Neutrophil (primary cell): ENCODE data around the gene NHEJ1.

ENCODE experiments used
- H3K27ac ChIP-seq: fragments of 200-600 bp; sonication (generic); 2 replicates; pipeline ENCODE4 v1.5.1; 2016; ENCODE audit warnings: mild to moderate bottlenecking, moderate library complexity
- H3K27me3 ChIP-seq: fragments of 200-600 bp; sonication (generic); 2 replicates; pipeline ENCODE4 v1.6.0; 2016; ENCODE audit warnings: mild to moderate bottlenecking
- H3K36me3 ChIP-seq: fragments of 200-600 bp; sonication (generic); 2 replicates; pipeline ENCODE4 v1.5.1; 2017
- H3K4me1 ChIP-seq, 2 experiments: fragments of 200-600 bp in 1 of 2; sonication (generic) in 1 of 2; 1 replicate in 1 of 2; 2 replicates in 1 of 2; pipeline versions ENCODE4 v1.5.1 to v1.6.1; 2013 to 2016; ENCODE audit warnings: low read depth in 1 of 2, low read length in 1 of 2, mild to moderate bottlenecking in 1 of 2, moderate library complexity in 1 of 2; ENCODE audit not compliant: control insufficient read depth in 1 of 2, insufficient read depth in 1 of 2
- H3K4me3 ChIP-seq, 2 experiments: fragments of 200-600 bp in 1 of 2; sonication (generic) in 1 of 2; 1 replicate in 1 of 2; 2 replicates in 1 of 2; pipeline ENCODE4 v1.5.1; 2013 to 2016; ENCODE audit warnings: low read depth in 1 of 2, low read length in 1 of 2, mild to moderate bottlenecking in 1 of 2, moderate library complexity in 1 of 2
- H3K9me3 ChIP-seq: fragments of 200-600 bp; sonication (generic); 2 replicates; pipeline ENCODE4 v1.5.1; 2016
- CTCF ChIP-seq: fragments of 200-600 bp; sonication (generic); IDR thresholded peaks from 2 replicates; pipeline ENCODE4 v1.5.1; 2016; ENCODE audit warnings: antibody characterized with exemption

NHEJ1 gene

GRCh38 chr2:219112651-219113338 is 47.8 kb downstream of the NHEJ1 start:
- Histone ChIP-seq H3K4me1 (peaks cover 26 to 31% of the 10 kb centered on the region in 2 experiments), H3K4me3 (no peak overlapping the region), H3K9me3 (no peaks in the 10 kb centered on the region), H3K36me3 (no peaks in the 10 kb centered on the region), H3K27ac (no peak overlapping the region), H3K27me3 (no peaks in the 10 kb centered on the region)
- no peak for TF ChIP-seq CTCF

GRCh38 chr2:219112062-219112406 is 48.6 kb downstream of the NHEJ1 start:
- Histone ChIP-seq H3K27me3 (no peaks in the 10 kb centered on the region), H3K27ac (no peak overlapping the region), H3K4me1 (peaks cover 34 to 38% of the 10 kb centered on the region in 2 experiments), H3K9me3 (no peaks in the 10 kb centered on the region), H3K4me3 (no peak overlapping the region), H3K36me3 (no peaks in the 10 kb centered on the region)
- TF ChIP-seq CTCF, result no peak

- TF ChIP-seq CTCF, result no peak
- Histone ChIP-seq H3K27me3 (no peaks in the 10 kb centered on the region), H3K9me3 (no peaks in the 10 kb centered on the region), H3K36me3 (no peaks in the 10 kb centered on the region), H3K27ac (no peak overlapping the region), H3K4me3 (no peak overlapping the region), H3K4me1 (peaks cover 39 to 44% of the 10 kb centered on the region in 2 experiments)
Observed at GRCh38 chr2:219111375-219112061, 49.1 kb downstream of the NHEJ1 start.

GRCh38 chr2:219109471-219109870 is 51.1 kb downstream of the NHEJ1 start:
- no peak overlapping the region for H3K4me3 ChIP-seq
- no peaks in the 10 kb centered on the region for H3K36me3 ChIP-seq
- no peaks in the 10 kb centered on the region for H3K27me3 ChIP-seq
- TF ChIP-seq CTCF, result no peak
- no peaks in the 10 kb centered on the region for H3K9me3 ChIP-seq
- H3K4me1 ChIP-seq, result peaks cover 44 to 54% of the 10 kb centered on the region in 2 experiments
- H3K27ac ChIP-seq, result peak overlapping the region; percentile 75

- peaks cover 49 to 60% of the 10 kb centered on the region in 2 experiments for H3K4me1 ChIP-seq
- H3K27me3 ChIP-seq, result no peaks in the 10 kb centered on the region
- no peak for TF ChIP-seq CTCF
- no peaks in the 10 kb centered on the region for H3K9me3 ChIP-seq
- peak overlapping the region; percentile 75 for H3K27ac ChIP-seq
- no peak overlapping the region for H3K4me3 ChIP-seq
- H3K36me3 ChIP-seq, result no peaks in the 10 kb centered on the region
Observed at GRCh38 chr2:219107758-219108157, 52.9 kb downstream of the NHEJ1 start.
